ENCODE data around the gene MYL7.
"Not testable (repeated sequence)": the region's sequence is repeated elsewhere in the genome, so short reads cannot be mapped to it uniquely, and the experiment has no call there.

The MYL7 gene

GRCh38 chr7:44176486-44176885 lies 35.4 kb upstream of the MYL7 start:
- H3K27ac ChIP-seq: no peak overlapping the region
- no peak overlapping the region for H3K4me3 ChIP-seq
- DNase-seq (ENCODE audit: low spot score): no peak
- TF ChIP-seq CTCF (IDR thresholded peaks at IDR 0.05): no peak

- Histone ChIP-seq H3K27ac (no peak overlapping the region), H3K4me3 (no peak overlapping the region)
- no peak for TF ChIP-seq CTCF (IDR thresholded peaks at IDR 0.05)
- no peak for DNase-seq (ENCODE audit: low spot score)
Measured at GRCh38 chr7:44175730-44176129, 34.6 kb upstream of the MYL7 start.

- not testable (repeated sequence) for H3K4me3 ChIP-seq; DNase-seq (ENCODE audit: low spot score)
Measured at GRCh38 chr7:44174694-44174948, 33.5 kb upstream of the MYL7 start.

GRCh38 chr7:44173911-44174693 lies 33.0 kb upstream of the MYL7 start:
- H3K27ac ChIP-seq: no peak overlapping the region
- no peak for TF ChIP-seq CTCF (IDR thresholded peaks at IDR 0.05)
- peak; percentile 28 for DNase-seq (ENCODE audit: low spot score)
- no peak overlapping the region for H3K4me3 ChIP-seq

More at GRCh38 chr7:44174694-44174948, 33.5 kb upstream of the MYL7 start:
- H3K27ac ChIP-seq: not testable (repeated sequence)

- Histone ChIP-seq H3K4me3 (no peak overlapping the region), H3K27ac (no peak overlapping the region)
- DNase-seq (ENCODE audit: low spot score): peak; percentile 5
- TF ChIP-seq CTCF (IDR thresholded peaks at IDR 0.05): no peak
Measured at GRCh38 chr7:44172803-44173424, 31.8 kb upstream of the MYL7 start.

GRCh38 chr7:44172352-44172751 lies 31.2 kb upstream of the MYL7 start:
- peak; percentile 21 for DNase-seq (ENCODE audit: low spot score)
- H3K4me3 ChIP-seq: no peak overlapping the region
- no peak for TF ChIP-seq CTCF (IDR thresholded peaks at IDR 0.05)
- no peak overlapping the region for H3K27ac ChIP-seq

- DNase-seq (ENCODE audit: low spot score): peak; percentile 2
- H3K27ac ChIP-seq: not testable (repeated sequence)
Measured at GRCh38 chr7:44171901-44172300, 30.8 kb upstream of the MYL7 start.

GRCh38 chr7:44167920-44168319 lies 26.8 kb upstream of the MYL7 start:
- no peak for TF ChIP-seq CTCF (IDR thresholded peaks at IDR 0.05)
- Histone ChIP-seq H3K27ac (no peak overlapping the region), H3K4me3 (no peak overlapping the region)
- no peak for DNase-seq (ENCODE audit: low spot score)

More at GRCh38 chr7:44171901-44172300, 30.8 kb upstream of the MYL7 start:
- H3K4me3 ChIP-seq: not testable (repeated sequence)
